GM12878 (cell line): ENCODE data around the gene TBATA. TPM values are rescaled to one million over a fixed set of nuclear protein-coding genes. Genes with fewer than 3 reads are reported as not detected.

Experiments
- ATAC-seq: fragments of 200-7000 bp; cut with Tn5 transposase; 3 replicates; pipeline ENCODE4 v1.9.1; 2020; ENCODE audit warnings: mild to moderate bottlenecking, moderate library complexity
- BruUV-seq: library from RNA; stranded (reverse); fragments of 400-500 nt; replicated peaks from 2 replicates; lab custom pipeline; 2021; lab: Mats Ljungman, UMichigan
- CTCF ChIA-PET: fragments of 300-600 bp; sonication (Branson Sonifier 250); formaldehyde crosslinking; extraction: SDS; loops from one replicate; lab custom pipeline; 2021; ENCODE audit warnings: inconsistent platforms; lab: Yijun Ruan, JAX
- POLR2A ChIA-PET: fragments of 350-600 bp; formaldehyde crosslinking; extraction: SDS; loops from one replicate; lab custom pipeline; 2021; ENCODE audit warnings: inconsistent platforms; lab: Charles Lee
- RAD21 ChIA-PET: fragments of 300-600 bp; sonication (Branson Sonifier 250); formaldehyde crosslinking; loops from one replicate; lab custom pipeline; 2023; ENCODE audit warnings: antibody characterized with exemption; ENCODE audit not compliant: unreplicated experiment; lab: Charles Lee
- SMC1A ChIA-PET: fragments of 300-600 bp; sonication (Branson Sonifier 250); formaldehyde crosslinking; loops from one replicate; lab custom pipeline; 2023; ENCODE audit not compliant: unreplicated experiment, uncharacterized antibody; lab: Charles Lee
- DNase-seq: peaks from one replicate; pipeline ENCODE4 v3.0.0-alpha.2; 2011; ENCODE audit warnings: low read depth, low spot score
- FAIRE-seq: peaks from 3 replicates; lab custom pipeline; 2011; peaks lifted over from hg19 to GRCh38; lab: Jason Lieb, UNC
- H2AFZ ChIP-seq: 2 replicates; pipeline ENCODE4 v1.6.0; 2011; ENCODE audit warnings: low read depth, low read length, control low read depth; ENCODE audit not compliant: control insufficient read depth
- H3K27ac ChIP-seq: 2 replicates; pipeline ENCODE4 v1.5.1; 2011; ENCODE audit warnings: control low read depth; ENCODE audit not compliant: control insufficient read depth, insufficient read depth
- H3K27me3 ChIP-seq, 2 experiments: replicated peaks in 1 of 2; 2 replicates each; pipeline versions ENCODE4 v1.6.0 to v1.6.1; 2011; ENCODE audit warnings: low read length in 1 of 2; ENCODE audit not compliant: control insufficient read depth in 2 of 2, insufficient read depth in 2 of 2
- H3K36me3 ChIP-seq, 2 experiments: 2 replicates each; pipeline ENCODE4 v1.5.1; 2011; ENCODE audit warnings: low read length in 1 of 2; ENCODE audit not compliant: control insufficient read depth in 2 of 2, insufficient read depth in 2 of 2
- H3K4me1 ChIP-seq: 2 replicates; pipeline ENCODE4 v1.6.1; 2011; ENCODE audit warnings: mild to moderate bottlenecking, low read length, moderate library complexity, mixed read lengths; ENCODE audit not compliant: control insufficient read depth, insufficient read depth
- H3K4me2 ChIP-seq: 2 replicates; pipeline ENCODE4 v1.6.0; 2011; ENCODE audit warnings: control low read depth; ENCODE audit not compliant: control insufficient read depth, insufficient read depth
- H3K4me3 ChIP-seq: fragments of 200-600 bp; sonication (generic); 2 replicates; pipeline ENCODE4 v1.5.1; 2016
- H3K79me2 ChIP-seq: 2 replicates; pipeline ENCODE4 v1.6.0; 2011; ENCODE audit warnings: low read length; ENCODE audit not compliant: control insufficient read depth, insufficient read depth
- H3K9ac ChIP-seq: 2 replicates; pipeline ENCODE4 v1.8.0; 2011; ENCODE audit warnings: low read length, control low read depth, mixed read lengths; ENCODE audit not compliant: control insufficient read depth, insufficient read depth
- H3K9me3 ChIP-seq: replicated peaks from 3 replicates; pipeline ENCODE4 v1.5.1; 2011; ENCODE audit warnings: mild to moderate bottlenecking, low read length; ENCODE audit not compliant: control insufficient read depth, insufficient read depth
- H4K20me1 ChIP-seq: 2 replicates; pipeline ENCODE4 v1.6.0; 2011; ENCODE audit not compliant: control insufficient read depth, insufficient read depth
- ATF2 ChIP-seq: IDR thresholded peaks from 2 replicates; pipeline ENCODE4 v1.6.1; 2012; ENCODE audit warnings: low read length, inconsistent platforms
- ESRRA ChIP-seq: IDR thresholded peaks from 2 replicates; pipeline ENCODE4 v1.6.1; 2012; ENCODE audit warnings: mild to moderate bottlenecking, low read length, improper control_type of control experiment
- FOS ChIP-seq: IDR thresholded peaks from 3 replicates; pipeline ENCODE4 v1.6.1; 2011; ENCODE audit warnings: borderline replicate concordance; ENCODE audit not compliant: insufficient read length; ENCODE audit errors: extremely low read depth
- FOXK2 ChIP-seq: fragments of 450-650 bp; IDR thresholded peaks from 2 replicates; pipeline ENCODE4 v1.6.1; 2017; ENCODE audit warnings: mild to moderate bottlenecking, moderate library complexity
- IKZF1 ChIP-seq: fragments of 450-650 bp; conservative IDR thresholded peaks from 2 replicates; pipeline ENCODE4 v1.6.1; 2017; ENCODE audit warnings: antibody characterized with exemption, mild to moderate bottlenecking
- NBN ChIP-seq: fragments of 450-650 bp; IDR thresholded peaks from 2 replicates; pipeline ENCODE4 v1.6.1; 2016
- POLR2A ChIP-seq: IDR thresholded peaks from 2 replicates; pipeline ENCODE4 v1.6.1; 2011; ENCODE audit warnings: low read depth, mild to moderate bottlenecking, low read length
- POLR2AphosphoS2 ChIP-seq: IDR thresholded peaks from 2 replicates; pipeline ENCODE4 v1.6.1; 2011; ENCODE audit warnings: low read depth, mild to moderate bottlenecking, low read length, improper control_type of control experiment, moderate library complexity
- POU2F2 ChIP-seq: IDR thresholded peaks from 3 replicates; pipeline ENCODE4 v1.6.1; 2011; ENCODE audit warnings: low read depth, mild to moderate bottlenecking, low read length, borderline replicate concordance
- RELB ChIP-seq: fragments of 450-650 bp; IDR thresholded peaks from 2 replicates; pipeline ENCODE4 v1.6.1; 2017; ENCODE audit warnings: low read depth, mild to moderate bottlenecking, moderate library complexity
- SMC3 ChIP-seq: IDR thresholded peaks from 2 replicates; pipeline ENCODE4 v1.6.1; 2011; ENCODE audit warnings: low read length, improper control_type of control experiment, borderline replicate concordance
- SUZ12 ChIP-seq: fragments of 200-600 bp; sonication (generic); IDR thresholded peaks from one replicate; pipeline ENCODE4 v1.6.1; 2018; ENCODE audit warnings: antibody characterized with exemption, mild to moderate bottlenecking; ENCODE audit not compliant: unreplicated experiment
- ZNF24 ChIP-seq: fragments of 450-650 bp; IDR thresholded peaks from 2 replicates; pipeline ENCODE4 v1.6.1; 2017; ENCODE audit warnings: antibody characterized with exemption, mild to moderate bottlenecking
- ZNF384 ChIP-seq: IDR thresholded peaks from 2 replicates; pipeline ENCODE4 v1.6.1; 2012; ENCODE audit warnings: low read depth, mild to moderate bottlenecking, low read length, improper control_type of control experiment, borderline replicate concordance
- WGBS: methylation state at CpG from one replicate; pipeline ENCODE4 v1.1.6; 2016; ENCODE audit warnings: low lambda C conversion rate; ENCODE audit not compliant: insufficient replicate concordance, insufficient coverage; ENCODE audit errors: missing lambda C conversion rate; 5-methylcytosine and 5-hydroxymethylcytosine counted together
- in situ Hi-C: fragments of 300-500 bp; cut with MboI; formaldehyde crosslinking; loops from 9 replicates; pipeline ENCODE4 v1.14.3; 2018; ENCODE audit warnings: mixed read lengths
- intact Hi-C: fragments of 100-400 bp; cut with micrococcal nuclease; formaldehyde crosslinking; loops from one replicate; pipeline ENCODE4 v1.14.2; 2022; ENCODE audit not compliant: unreplicated experiment
- polyA plus RNA-seq, 11 experiments: library from polyadenylated mRNA; depleted of rRNA in 4 of 11; unstranded in 6 of 11; stranded (reverse) in 5 of 11; fragments of >200 nt; fragmentation: Nextera tagmentation in 4 of 11; fragmentation: Illumina TruSeq in 1 of 11; extraction: Ambion mirVana in 4 of 11; extraction: Trizol in 1 of 11; gene quantifications; 1 replicate in 1 of 11; 2 replicates in 10 of 11; pipeline versions ENCODE4 v1.2.1 to v1.2.3, GENCODE V29; 2011 to 2016; ENCODE audit warnings: inconsistent platforms in 2 of 11, missing spikeins in 2 of 11, low read depth in 1 of 11
- total RNA-seq, 4 experiments: library from RNA; depleted of rRNA in 3 of 4; stranded (reverse); fragments of >200 nt in 3 of 4; fragmentation: Illumina TruSeq in 1 of 4; extraction: Trizol in 1 of 4; gene quantifications; 2 replicates each; pipeline versions ENCODE4 v1.2.1 to v1.2.3, GENCODE V29; 2013 to 2021
- TF ChIP-seq, protein P1 (sequence below): IDR thresholded peaks from 2 replicates; pipeline ENCODE4 v1.6.1; 2011; ENCODE audit warnings: low read depth, mild to moderate bottlenecking, low read length, moderate library complexity, borderline replicate concordance; ENCODE audit errors: extremely low read depth

Gene TBATA
- total and polyA plus RNA-seq, 10 of the 15 experiments (the other 5 are each of a cell fraction or from before 2014, with no cell fraction given), result not detected

DNA sequence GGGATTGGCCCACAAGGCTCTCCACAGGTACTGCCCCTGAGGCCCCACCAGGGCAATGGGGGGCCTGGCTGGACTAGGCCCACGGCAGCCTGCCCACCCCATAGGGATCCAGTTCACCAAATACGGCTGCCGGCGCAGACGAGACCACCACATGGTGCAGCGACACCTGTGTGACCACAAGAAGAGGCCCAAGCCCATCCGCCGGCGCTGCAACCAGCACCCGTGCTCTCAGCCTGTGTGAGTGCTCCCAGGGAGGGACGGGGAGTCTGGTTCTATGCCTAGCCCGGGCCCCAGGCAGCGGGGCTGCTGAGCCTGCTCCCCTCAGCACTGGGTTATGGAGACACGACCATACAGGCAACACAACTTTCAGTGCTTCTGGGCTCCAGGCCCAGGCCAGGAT, 33.2 kb downstream of the TBATA start:
- Histone ChIP-seq H3K9ac (no peak overlapping the region), H3K27me3 (no peaks in the 10 kb centered on the region; a peak in 1 of 4 replicates), H3K9me3 (no peaks in the 10 kb centered on the region), H2AFZ (no peak overlapping the region), H4K20me1 (no peaks in the 10 kb centered on the region), H3K4me1 (no peaks in the 10 kb centered on the region)
- ChIA-PET SMC1A (no interaction called here), CTCF (no interaction called here), RAD21 (no interaction called here), POLR2A (no interaction called here)
- no TSS peak for BruUV-seq
- intact Hi-C loops (no loop called here), in situ Hi-C loops (no loop called here)
- 51% methylated on average over 14 of the region's 14 CpGs for WGBS
- no peak for FAIRE-seq
- no peak for DNase-seq
- ATAC-seq, result no peak
- no peak for TF ChIP-seq POU2F2
- TF ChIP-seq, all 136 proteins: peak for 0
- Histone ChIP-seq H3K4me2 (no peak overlapping the region), H3K36me3 (no peaks in the 10 kb centered on the region), H3K27ac (no peak overlapping the region), H3K79me2 (no peaks in the 10 kb centered on the region), H3K4me3 (no peak overlapping the region)

GRCh38 chr10:70751356-70751755, 33.8 kb downstream of the TBATA start:
- ChIA-PET CTCF (no interaction called here), SMC1A (no interaction called here), RAD21 (no interaction called here), POLR2A (no interaction called here)
- in situ Hi-C loops (no loop called here), intact Hi-C loops (no loop called here)
- H3K79me2 ChIP-seq, result no peaks in the 10 kb centered on the region
- no peaks in the 10 kb centered on the region for H4K20me1 ChIP-seq
- BruUV-seq, result no TSS peak
- H3K9me3 ChIP-seq, result no peaks in the 10 kb centered on the region
- H2AFZ ChIP-seq, result no peak overlapping the region
- H3K27me3 ChIP-seq, result no peaks in the 10 kb centered on the region
- 49% methylated on average over 9 of the region's 9 CpGs for WGBS
- H3K4me2 ChIP-seq, result no peak overlapping the region
- H3K4me3 ChIP-seq, result no peak overlapping the region
- no peaks in the 10 kb centered on the region for H3K4me1 ChIP-seq
- no peaks in the 10 kb centered on the region for H3K36me3 ChIP-seq
- no peak for ATAC-seq
- H3K27ac ChIP-seq, result no peak overlapping the region
- H3K9ac ChIP-seq, result no peak overlapping the region
- no peak for DNase-seq
- FAIRE-seq, result no peak
- TF ChIP-seq ESRRA, result no peak
- no peak for TF ChIP-seq SUZ12
- no peak for TF ChIP-seq NBN
- no peak for TF ChIP-seq IKZF1
- TF ChIP-seq FOXK2, result no peak
- no peak for TF ChIP-seq ATF2
- TF ChIP-seq POLR2AphosphoS2, result no peak
- no peak for TF ChIP-seq FOS
- TF ChIP-seq SMC3, result no peak
- no peak for TF ChIP-seq POLR2A
- TF ChIP-seq ZNF24, result no peak
- TF ChIP-seq ZNF384, result no peak
- no peak for TF ChIP-seq RELB
- TF ChIP-seq, protein P1, sequence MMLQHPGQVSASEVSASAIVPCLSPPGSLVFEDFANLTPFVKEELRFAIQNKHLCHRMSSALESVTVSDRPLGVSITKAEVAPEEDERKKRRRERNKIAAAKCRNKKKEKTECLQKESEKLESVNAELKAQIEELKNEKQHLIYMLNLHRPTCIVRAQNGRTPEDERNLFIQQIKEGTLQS, result no peak
